Measurements from ENCODE around the gene GRIK3.

GRIK3 gene

DNA sequence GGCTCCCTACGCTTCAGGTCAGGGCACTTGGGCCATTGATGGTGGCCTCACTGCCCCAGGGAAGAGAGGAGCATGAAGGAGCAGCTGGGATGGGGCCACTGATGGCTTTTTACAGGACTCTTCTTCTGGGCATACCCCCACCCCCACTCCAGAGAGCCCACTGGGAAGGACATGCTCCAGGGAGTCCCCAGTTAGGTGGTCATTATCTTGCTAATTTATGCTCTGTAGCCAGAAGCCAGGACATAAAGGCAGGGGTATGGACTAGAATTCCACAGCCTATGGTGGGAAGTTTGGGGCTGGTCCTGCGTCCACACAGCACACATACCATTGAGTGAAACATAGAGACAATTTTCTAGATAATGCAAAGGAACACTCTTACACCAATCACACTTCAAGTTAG, 8.8 kb upstream of the GRIK3 start:
- DNase-seq (ENCODE audit: low read depth) = no peak

DNA sequence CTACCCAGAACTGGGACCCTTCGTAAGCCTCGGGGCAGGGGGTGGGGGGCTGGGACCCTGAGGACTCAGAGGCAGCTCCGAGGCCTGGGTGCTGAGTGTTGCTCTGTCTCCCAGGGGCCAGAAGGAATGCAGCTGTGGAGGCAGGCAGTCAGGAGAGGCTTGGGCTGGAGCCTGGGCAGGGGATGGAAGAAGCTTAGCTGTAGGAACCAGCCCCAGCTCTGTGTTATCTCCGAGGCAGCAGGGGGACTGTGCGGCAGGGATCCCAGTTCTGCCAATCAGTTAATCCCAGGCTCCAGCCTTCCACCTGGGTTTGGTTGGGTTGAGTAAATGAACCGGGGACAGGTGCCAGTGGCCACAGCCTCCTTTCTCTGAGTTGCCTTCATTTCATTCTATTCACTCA, 8.2 kb upstream of the GRIK3 start:
- no peak for DNase-seq (ENCODE audit: low read depth)

DNA sequence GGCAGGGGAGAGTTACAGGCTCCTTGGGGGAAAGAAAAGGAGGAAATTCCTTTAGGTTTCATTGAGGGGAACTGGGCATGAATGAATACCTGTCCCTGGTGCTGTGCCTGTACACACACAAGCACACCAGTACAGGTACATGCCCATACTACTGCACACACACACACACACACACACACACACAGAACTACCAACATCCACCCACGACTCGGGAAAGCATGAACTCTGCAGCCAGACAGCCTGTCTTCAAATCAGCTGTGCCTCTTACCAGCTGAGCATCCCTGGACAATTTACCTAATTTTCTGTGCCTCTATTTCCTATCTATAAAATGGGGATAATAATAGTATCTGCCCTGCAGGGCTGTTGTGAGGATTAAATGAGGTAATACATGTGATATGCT, 7.2 kb upstream of the GRIK3 start:
- DNase-seq (ENCODE audit: low read depth) = no peak

DNA sequence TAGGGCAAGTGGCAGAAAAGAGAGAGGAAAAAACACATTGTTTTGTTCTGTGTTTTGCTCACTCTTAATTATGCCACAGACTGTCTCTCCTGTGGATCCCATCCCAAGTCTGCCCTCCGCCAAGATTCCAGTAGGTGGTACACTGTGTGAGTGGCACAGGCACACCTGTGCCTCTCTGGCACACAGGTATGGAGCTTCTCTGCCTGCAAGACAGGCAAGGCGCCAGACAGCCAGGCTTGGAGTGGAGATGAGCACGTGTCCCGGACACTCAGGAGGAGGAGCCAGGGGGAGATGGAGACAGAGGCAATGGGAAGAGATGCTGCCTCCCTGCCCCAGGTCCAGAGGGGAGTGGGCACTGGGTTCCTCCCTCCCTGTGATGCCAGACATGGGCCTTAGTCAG, 6.5 kb upstream of the GRIK3 start:
- DNase-seq (ENCODE audit: low read depth) = no peak

GRCh38 chr1:37040261-37040660, 5.9 kb upstream of the GRIK3 start:
- no peak for DNase-seq (ENCODE audit: low read depth)

DNA sequence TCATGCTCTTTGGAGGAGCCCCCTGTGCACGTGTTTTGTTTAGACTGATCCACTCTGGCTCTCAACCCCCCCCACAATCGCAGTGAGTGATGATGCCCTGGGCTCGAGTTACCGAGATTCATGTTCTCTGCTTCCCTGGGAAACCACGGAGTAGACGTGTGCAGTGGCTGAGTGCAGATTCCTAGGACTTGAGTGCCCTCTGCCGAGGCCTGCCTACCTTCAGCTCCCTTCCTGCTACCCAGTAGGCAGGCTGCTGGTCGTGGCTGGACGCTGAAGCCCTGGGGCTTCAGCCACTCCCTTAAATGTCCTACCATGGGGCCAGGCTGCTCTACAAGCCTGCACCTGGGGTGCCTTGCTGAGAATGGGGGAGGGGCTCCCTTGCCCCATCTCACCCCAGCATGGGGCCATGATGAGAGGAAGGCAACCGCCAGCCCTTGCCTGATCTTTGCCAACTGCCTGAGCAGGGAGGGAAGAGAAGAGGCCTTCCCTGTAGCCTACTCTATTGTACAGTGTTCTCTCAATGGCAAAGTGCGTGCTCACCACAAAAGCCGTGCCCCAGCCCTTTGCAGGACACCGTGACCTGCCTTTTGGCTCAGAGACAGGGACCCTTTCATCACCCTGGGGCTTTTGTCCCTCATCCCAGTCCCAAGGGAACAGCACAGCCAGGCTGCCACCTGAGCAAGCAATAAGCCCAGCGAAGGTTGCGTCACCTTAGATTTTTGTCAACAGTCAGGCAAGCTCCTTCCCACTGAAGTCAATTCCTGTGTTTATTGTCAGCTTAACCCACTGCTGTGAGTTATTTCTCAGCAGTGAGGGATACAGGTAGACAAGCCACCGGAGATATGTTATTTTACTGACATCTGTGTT, 4.1 kb upstream of the GRIK3 start:
- DNase-seq (ENCODE audit: low read depth) = no peak

GRCh38 chr1:37037690-37038089, 3.4 kb upstream of the GRIK3 start:
- no peak for DNase-seq (ENCODE audit: low read depth)

DNA sequence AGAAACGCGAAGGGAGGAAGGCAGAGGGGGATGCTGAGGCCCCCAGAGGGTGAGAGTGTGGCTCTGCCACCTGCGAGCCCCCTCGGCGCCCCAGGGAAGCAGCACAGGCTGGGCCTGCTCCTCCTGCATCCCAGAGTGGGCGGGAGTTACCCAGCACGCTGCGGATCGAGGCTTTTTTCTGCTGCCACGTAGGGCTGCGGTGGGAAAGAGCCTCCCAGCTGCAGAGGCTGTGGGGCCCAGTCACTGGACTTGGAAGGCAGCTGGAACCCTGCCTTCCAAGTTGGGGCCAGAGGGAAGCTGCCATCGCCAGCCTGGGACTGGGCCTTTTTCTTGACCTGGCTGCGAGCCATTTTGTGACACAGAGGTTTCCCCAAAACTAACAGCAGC, 2.3 kb upstream of the GRIK3 start:
- DNase-seq (ENCODE audit: low read depth) = no peak

DNA sequence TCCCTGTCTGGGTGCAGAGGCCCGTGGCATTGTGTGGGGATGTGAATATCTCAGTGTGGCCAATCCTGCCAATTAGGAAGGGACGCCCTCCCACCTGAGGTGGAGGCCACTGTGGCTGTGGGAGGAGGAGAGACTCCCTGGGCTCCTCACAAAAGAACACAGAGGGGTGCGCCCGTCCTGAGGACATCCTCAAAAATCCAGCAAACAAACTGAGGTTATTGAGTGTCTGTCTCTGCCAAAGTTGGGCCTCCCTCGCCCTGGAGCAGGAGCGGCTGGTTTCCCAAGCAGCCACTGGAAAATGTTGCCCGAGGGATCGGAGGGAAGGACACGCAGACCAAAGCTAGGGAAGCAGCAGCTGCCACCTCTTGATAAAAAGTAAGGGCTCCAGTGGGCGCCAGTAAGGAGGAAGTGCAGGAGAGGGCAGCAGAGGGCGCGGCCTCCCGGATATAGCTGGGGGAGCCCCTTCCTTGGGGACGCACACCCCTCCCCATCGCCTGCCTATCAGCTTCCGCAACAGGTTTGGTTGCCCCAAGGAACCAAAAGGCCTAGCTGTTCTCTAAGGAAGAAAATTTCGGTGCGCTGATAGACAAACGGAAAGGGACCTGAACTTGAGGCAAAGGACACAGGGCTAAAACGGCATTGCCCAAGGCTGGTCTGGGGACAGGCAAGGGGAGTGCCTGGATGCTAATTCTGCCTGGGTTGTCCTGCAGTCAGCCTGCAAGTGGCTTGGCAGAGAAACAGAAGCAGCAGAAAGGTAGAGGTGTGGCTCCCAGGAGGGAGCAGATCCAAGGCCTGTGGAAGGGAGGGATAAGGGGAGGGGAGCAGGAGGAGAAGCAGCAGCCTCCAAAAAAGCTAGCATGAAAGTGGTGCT, 1.7 kb upstream of the GRIK3 start:
- no peak for DNase-seq (ENCODE audit: low read depth)

DNA sequence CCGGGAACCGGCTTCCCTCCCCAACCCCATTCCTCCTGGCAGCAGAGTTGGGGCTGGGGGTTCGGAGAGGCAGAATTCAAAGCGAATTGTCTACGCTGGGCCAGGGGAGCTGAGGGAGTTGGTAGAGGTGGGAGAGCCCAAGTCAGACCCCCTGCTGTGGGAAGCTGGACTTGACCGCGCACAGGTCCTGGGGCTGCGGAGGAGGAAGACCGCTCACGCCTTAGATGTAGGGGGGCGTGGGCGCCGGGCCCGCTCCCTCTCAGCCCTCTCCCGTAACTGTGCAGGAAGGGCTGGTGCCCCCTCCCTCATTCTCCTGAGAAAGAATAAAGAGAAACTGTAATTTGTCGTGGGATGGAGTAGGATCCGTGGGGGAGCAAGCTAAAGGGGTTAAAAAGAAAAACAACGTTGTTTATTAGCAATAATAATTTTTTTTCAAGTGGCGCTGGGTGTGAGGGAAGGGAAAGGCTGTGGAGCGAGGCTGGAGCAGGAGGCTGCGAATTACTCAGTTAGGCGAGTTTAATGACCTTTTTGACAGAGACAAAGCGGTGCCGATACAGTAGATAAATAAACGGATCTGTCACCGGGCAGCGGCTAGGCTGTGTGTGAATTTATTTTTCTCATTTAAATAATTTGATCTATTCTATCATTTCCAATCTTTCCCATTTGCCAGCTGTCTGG, 838 bp upstream of the GRIK3 start:
- no peak for DNase-seq (ENCODE audit: low read depth)

DNA sequence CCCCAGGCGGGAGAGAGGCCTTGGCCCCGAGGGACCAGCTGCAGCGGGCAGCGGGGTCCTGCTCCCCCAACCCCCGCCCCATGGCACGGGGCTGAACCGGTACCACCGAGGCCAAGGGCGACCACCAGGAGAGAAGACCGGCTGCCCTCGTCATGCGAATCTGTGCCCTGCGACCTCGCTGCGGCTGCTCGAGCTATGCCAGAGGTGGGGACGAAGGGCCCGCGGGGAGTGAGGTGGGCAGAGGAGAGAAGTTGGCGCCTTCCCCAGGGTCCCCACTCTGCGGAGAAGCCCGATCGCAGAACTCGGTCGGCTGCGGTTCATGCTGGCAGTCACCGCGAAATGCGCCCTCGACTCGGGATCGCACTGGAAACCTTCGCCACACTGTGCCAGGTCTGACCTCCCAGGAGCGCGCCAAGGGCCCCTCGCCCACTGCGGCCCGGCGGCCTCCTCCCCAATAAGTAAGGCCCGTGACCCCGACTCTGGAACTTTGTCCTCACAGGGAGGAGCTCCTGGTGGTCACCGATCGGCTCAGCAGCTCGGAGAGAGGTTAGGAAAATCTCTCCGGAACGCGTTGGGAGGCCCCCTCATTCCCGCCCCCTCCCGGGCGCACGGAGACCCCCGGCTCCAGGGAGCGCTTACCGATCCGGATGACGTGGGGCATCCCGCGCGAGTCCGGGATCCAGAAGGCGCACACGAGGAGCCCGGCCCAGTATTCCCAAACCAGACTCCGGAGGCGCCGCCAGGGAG, 787 bp downstream of the GRIK3 start:
- DNase-seq (ENCODE audit: low read depth) = no peak

DNA sequence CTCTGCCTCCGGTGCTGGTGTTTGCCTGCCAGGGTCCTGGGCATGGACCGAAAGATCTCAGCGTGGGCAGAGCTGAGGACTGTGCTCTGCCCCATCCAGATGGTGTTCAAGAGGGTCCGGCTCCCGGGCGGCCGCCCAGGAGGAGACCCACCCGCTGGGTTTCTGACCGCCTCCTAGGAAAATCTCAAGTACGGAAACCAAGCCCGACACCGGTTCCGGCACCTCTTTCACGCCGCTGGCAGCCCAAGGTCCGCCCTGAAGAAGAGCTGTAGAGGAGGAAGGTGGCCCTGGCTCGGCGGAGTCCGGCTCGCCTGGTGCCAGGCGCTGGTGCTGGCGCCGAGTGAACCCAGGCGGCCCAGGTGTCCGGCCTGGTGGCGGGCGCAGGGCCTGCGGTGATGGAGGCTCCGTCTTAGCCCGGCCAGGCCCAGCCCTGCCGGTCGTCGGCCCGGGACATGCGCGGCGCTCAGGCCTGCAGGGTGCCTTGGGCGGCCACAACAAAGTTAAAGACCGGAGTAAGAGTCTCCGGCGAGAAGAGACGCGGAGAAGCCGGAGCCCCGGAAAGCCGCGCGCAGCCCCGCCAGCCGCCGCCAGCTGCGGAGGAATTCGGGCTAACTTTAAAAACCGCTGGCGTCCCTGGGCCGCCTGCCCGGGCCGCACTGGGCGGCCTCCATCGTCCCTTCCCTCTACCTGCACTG, 1.5 kb downstream of the GRIK3 start:
- no peak for DNase-seq (ENCODE audit: low read depth)

- DNase-seq (ENCODE audit: low read depth) = no peak
Observed at GRCh38 chr1:37031871-37032270, 2.4 kb downstream of the GRIK3 start.

DNA sequence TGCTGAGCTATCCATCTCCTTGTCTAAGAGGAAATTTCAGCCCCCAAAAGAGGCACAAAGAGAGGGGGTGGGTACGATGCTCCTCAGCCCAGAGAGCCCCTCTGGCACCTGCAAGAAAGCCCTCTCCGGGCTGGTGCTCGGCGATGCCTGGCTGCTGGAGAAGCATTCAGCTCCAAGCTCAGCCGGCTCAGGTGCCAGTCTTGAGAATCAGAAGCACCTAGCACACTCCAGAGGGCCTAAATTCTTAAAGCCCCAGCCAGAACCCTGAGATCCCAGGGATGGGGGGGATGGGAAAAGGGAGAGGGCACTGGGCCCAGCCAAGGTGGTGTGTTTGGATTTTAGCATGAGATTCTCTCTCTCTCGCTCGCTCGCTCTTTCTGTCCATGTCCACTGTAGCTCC, 2.9 kb downstream of the GRIK3 start:
- DNase-seq (ENCODE audit: low read depth) = no peak

DNA sequence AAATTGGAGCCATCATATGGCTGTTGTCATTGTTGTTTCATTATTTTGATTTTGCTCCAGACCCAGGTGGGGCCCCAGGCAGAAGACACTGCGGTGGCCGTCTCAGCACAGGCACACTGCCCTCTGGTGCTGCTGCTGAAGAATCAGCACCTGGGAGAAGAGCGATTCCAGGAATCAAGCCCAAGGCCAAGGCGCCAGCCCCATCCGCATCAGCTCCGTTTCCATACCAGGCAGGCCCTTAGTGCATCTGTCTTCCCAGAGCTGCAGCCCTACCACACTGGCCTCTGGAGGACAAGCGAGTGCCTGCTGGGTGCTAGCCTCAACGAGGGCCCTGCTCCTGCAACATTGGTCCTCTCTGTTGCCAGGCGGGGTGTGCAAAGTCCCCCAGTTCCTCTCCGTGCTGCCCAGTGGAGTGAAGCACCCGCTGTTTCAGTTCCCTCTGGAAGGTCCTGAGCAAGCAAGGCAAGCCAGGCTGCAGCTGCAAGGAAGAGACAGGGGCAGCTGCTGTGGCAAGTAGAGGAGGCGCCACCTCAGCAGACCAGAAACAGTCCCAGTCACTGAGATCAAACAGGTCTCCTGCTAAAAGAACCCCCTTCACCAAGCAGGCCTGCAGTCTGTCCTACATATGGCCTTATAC, 5.2 kb downstream of the GRIK3 start:
- DNase-seq (ENCODE audit: low read depth) = no peak

DNA sequence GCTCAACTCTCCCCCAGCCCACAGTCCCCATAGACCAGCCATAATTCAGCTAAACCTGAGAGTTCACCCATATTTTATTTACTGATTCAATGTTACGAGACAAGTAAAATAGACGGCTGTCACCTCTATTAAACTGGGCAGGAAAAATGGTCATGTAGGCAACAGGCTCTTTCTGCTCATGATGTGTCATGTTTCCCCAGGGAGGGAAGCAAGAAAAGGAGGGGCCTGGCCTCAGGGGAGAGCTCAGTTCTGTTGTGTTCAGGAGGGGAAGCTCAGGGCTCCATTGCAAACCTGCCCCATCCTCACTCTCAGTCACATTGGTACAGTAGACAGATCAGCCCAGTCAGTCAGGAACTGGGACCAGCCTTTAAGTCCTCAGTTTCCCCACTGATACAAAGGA, 12.8 kb downstream of the GRIK3 start:
- no peak for DNase-seq (ENCODE audit: low read depth)

DNA sequence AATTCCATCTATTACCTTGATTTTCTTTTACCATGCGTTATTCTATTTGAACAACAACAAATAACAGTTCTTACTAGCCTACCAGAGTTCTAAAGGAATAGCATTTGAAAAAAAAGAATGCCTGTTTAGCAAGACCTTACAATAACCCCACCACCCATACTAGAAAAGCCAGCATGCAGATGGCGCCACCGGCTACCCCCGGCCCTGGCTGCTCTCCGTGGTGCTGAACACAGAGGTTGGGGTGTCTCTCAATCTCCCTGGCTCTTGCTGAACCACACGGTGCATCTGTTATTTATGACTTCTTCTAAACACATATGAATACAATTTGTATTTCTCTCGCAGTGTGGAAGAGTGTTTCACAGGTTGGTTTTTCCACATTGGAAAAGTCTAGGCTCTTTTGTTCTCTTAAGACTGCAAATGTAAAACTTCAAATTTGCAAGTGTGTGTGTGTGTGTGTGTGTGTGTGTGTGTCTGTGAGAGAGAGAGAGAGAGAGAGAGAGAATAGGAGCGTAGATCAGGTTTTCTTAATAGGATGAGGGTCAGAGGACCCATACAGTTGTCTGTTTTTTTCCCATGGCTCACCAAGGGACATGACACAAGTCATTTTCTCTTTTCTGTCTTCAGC, 13.6 kb downstream of the GRIK3 start:
- DNase-seq (ENCODE audit: low read depth) = no peak

DNA sequence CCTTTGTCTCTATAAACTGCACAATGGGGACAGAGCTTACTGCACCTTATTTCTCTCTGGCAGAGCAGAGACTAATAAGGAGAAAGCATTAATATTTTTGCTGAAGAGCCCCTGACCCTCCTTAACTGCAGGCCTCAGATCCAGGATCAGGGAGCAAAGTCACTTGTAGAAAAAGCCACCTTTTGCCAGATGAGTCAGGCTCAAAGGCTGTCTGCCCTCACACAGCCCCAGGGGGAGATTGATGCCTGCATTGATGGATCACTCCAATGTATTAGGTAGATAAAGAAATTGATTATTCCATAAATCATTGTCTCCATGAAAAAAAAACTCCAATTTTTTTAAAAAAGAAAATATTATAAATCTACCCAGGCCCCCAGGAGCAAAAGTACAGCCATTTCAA, 15.8 kb downstream of the GRIK3 start:
- DNase-seq (ENCODE audit: low read depth) = no peak

DNA sequence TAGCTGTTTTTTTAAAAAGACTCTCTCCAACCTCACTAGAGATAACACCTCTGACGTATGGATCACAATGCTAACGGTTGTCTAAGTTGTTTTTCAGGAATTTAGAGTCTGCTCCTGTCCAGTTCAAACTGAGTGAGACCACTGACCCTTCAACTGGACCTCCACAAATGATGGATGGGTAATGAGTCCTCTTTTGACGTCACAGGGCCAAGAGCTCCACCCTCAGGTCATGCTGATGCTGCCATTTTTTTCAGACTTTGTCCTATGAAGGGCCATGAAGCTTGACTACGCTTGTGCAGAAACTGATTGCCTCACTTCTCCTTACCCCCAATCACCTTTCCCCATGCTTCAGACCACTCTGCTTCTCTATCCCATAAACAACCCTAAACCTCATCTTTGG, 16.6 kb downstream of the GRIK3 start:
- no peak for DNase-seq (ENCODE audit: low read depth)

DNA sequence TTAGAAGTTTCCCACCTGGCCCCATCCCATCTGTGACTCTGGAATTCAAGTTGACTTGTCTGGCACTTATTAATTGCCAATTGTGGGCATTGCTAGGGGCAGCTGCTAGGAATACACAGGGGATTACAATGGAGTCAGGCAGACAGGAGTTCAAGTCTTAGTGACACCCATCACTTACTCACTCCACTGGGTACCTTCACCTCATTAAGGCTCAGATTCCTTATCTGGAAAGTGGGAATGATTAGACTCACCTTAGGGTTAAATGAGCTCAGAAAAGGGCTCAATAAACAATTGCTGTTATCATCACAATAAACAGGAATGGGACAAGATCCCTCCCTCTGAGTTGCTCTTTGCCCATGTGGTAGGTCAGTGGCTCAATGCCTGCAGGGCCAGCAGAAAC, 18.2 kb downstream of the GRIK3 start:
- DNase-seq (ENCODE audit: low read depth) = no peak

GRCh38 chr1:37015713-37016112, 18.6 kb downstream of the GRIK3 start:
- no peak for DNase-seq (ENCODE audit: low read depth)
